Measurements from ENCODE around the gene ROBO2.

ROBO2 gene

GRCh38 chr3:77566055-77566454 is 526.2 kb downstream of the ROBO2 start:
- DNase-seq (ENCODE audit: low read depth, low spot score): no peak

GRCh38 chr3:77571971-77572715 is 532.2 kb downstream of the ROBO2 start:
- DNase-seq (ENCODE audit: low read depth, low spot score): no peak

- DNase-seq (ENCODE audit: low read depth, low spot score): no peak
Measured at GRCh38 chr3:77577264-77577663, 537.4 kb downstream of the ROBO2 start.

- DNase-seq (ENCODE audit: low read depth, low spot score): no peak
Measured at GRCh38 chr3:77586216-77586615, 546.3 kb downstream of the ROBO2 start.

GRCh38 chr3:77588863-77589262 is 549.0 kb downstream of the ROBO2 start:
- DNase-seq (ENCODE audit: low read depth, low spot score): no peak

GRCh38 chr3:77590191-77590590 is 550.3 kb downstream of the ROBO2 start:
- DNase-seq (ENCODE audit: low read depth, low spot score): no peak

- no peak for DNase-seq (ENCODE audit: low read depth, low spot score)
Measured at GRCh38 chr3:77595371-77595870, 555.5 kb downstream of the ROBO2 start.

- no peak for DNase-seq (ENCODE audit: low read depth, low spot score)
Measured at GRCh38 chr3:77599948-77600347, 560.0 kb downstream of the ROBO2 start.

GRCh38 chr3:77601823-77602415 is 562.0 kb downstream of the ROBO2 start:
- DNase-seq (ENCODE audit: low read depth, low spot score): no peak

- no peak for DNase-seq (ENCODE audit: low read depth, low spot score)
Measured at GRCh38 chr3:77602722-77603121, 562.8 kb downstream of the ROBO2 start.

GRCh38 chr3:77605308-77605707 is 565.4 kb downstream of the ROBO2 start:
- no peak for DNase-seq (ENCODE audit: low read depth, low spot score)

- DNase-seq (ENCODE audit: low read depth, low spot score): no peak
Measured at GRCh38 chr3:77605865-77606264, 566.0 kb downstream of the ROBO2 start.

- no peak for DNase-seq (ENCODE audit: low read depth, low spot score)
Measured at GRCh38 chr3:77606372-77606771, 566.5 kb downstream of the ROBO2 start.

GRCh38 chr3:77618686-77619085 is 578.8 kb downstream of the ROBO2 start:
- no peak for DNase-seq (ENCODE audit: low read depth, low spot score)

- DNase-seq (ENCODE audit: low read depth, low spot score): no peak
Measured at GRCh38 chr3:77620009-77620408, 580.1 kb downstream of the ROBO2 start.

- DNase-seq (ENCODE audit: low read depth, low spot score): no peak
Measured at GRCh38 chr3:77623500-77623899, 583.6 kb downstream of the ROBO2 start.

- DNase-seq (ENCODE audit: low read depth, low spot score): no peak
Measured at GRCh38 chr3:77626157-77626556, 586.3 kb downstream of the ROBO2 start.

GRCh38 chr3:77648214-77648613 is 608.3 kb downstream of the ROBO2 start:
- no peak for DNase-seq (ENCODE audit: low read depth, low spot score)

GRCh38 chr3:77648664-77649063 is 608.8 kb downstream of the ROBO2 start:
- DNase-seq (ENCODE audit: low read depth, low spot score): no peak

GRCh38 chr3:77652624-77653023 is 612.7 kb downstream of the ROBO2 start:
- DNase-seq (ENCODE audit: low read depth, low spot score): no peak

- no peak for DNase-seq (ENCODE audit: low read depth, low spot score)
Measured at GRCh38 chr3:77655396-77655795, 615.5 kb downstream of the ROBO2 start.

- no peak for DNase-seq (ENCODE audit: low read depth, low spot score)
Measured at GRCh38 chr3:77660718-77661117, 620.8 kb downstream of the ROBO2 start.

- no peak for DNase-seq (ENCODE audit: low read depth, low spot score)
Measured at GRCh38 chr3:77667901-77668300, 628.0 kb downstream of the ROBO2 start.

Data from activated naive CD8-positive, alpha-beta T cell treated with anti-CD3 and anti-CD28 coated beads, Interleukin-2, amount 50 U/mL, for 16 hours (primary cell).